ENCODE results near the gene TIMD4.
"Not testable (repeated sequence)": the region's sequence is repeated elsewhere in the genome, so short reads cannot be mapped to it uniquely, and the experiment has no call there.

The TIMD4 gene

GRCh38 chr5:156949424-156949823 is 13.6 kb downstream of the TIMD4 start:
- DNase-seq (ENCODE audit: low spot score): no peak

GRCh38 chr5:156947925-156948324 is 15.1 kb downstream of the TIMD4 start:
- in situ Hi-C loops (cut with MboI; ENCODE audit: low sequenced_read_pairs, unreplicated experiment): no loop called here
- TF ChIP-seq, protein P1, sequence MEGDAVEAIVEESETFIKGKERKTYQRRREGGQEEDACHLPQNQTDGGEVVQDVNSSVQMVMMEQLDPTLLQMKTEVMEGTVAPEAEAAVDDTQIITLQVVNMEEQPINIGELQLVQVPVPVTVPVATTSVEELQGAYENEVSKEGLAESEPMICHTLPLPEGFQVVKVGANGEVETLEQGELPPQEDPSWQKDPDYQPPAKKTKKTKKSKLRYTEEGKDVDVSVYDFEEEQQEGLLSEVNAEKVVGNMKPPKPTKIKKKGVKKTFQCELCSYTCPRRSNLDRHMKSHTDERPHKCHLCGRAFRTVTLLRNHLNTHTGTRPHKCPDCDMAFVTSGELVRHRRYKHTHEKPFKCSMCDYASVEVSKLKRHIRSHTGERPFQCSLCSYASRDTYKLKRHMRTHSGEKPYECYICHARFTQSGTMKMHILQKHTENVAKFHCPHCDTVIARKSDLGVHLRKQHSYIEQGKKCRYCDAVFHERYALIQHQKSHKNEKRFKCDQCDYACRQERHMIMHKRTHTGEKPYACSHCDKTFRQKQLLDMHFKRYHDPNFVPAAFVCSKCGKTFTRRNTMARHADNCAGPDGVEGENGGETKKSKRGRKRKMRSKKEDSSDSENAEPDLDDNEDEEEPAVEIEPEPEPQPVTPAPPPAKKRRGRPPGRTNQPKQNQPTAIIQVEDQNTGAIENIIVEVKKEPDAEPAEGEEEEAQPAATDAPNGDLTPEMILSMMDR (IDR thresholded peaks at IDR 0.05; ENCODE audit: borderline replicate concordance, control extremely low read depth, extremely low read depth, insufficient read depth, missing control alignments): no peak
- no peak for DNase-seq (ENCODE audit: low spot score)

More at GRCh38 chr5:156949424-156949823, 13.6 kb downstream of the TIMD4 start:
- in situ Hi-C loops (cut with MboI; ENCODE audit: low sequenced_read_pairs, unreplicated experiment): no loop called here
- TF ChIP-seq, protein P1 (IDR thresholded peaks at IDR 0.05; ENCODE audit: borderline replicate concordance, control extremely low read depth, extremely low read depth, insufficient read depth, missing control alignments): no peak

DNA sequence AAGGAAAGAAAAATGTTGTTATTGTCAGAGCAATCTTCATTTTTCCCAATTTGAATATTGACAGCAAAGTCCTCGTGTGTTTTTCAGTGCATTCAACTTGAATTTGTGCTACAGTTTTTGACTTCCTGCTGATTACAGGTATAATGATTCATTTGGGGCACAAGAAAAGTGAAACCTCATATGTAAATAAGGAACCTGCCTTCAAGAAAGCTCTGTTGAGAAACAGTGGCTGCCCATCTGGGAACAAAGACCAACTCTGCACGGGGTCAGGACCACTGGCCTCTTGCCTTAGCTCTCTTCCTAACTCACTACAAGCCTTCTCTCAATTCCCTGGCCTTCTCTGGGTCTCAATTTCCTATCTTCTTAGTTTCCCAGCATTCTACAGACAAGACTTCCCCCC is 21.0 kb downstream of the TIMD4 start:
- TF ChIP-seq, protein P1 (IDR thresholded peaks at IDR 0.05; ENCODE audit: borderline replicate concordance, control extremely low read depth, extremely low read depth, insufficient read depth, missing control alignments): no peak
- in situ Hi-C loops (cut with MboI; ENCODE audit: low sequenced_read_pairs, unreplicated experiment): no loop called here

DNA sequence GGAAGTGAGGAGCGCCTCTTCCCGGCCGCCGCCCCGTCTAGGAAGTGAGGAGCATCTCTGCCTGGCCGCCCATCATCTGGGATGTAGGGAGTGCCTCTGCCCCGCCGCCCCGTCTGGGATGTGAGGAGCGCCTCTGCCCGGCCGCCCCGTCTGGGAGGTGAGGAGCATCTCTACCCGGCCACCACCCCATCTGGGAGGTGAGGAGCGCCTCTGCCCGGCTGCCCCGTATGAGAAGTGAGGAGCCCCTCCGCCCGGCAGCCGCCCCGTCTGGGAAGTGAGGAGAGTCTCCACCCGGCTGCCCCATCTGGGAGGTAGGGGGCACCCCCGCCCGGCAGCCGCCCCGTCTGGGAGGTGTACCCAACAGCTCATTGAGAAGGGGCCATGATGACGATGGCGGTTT is 22.6 kb downstream of the TIMD4 start:
- in situ Hi-C loops (cut with MboI; ENCODE audit: low sequenced_read_pairs, unreplicated experiment); DNase-seq (ENCODE audit: low spot score): not testable (repeated sequence)

More for the DNA sequence above, 21.0 kb downstream of the TIMD4 start:
- DNase-seq (ENCODE audit: low spot score): peak; percentile 60

DNA sequence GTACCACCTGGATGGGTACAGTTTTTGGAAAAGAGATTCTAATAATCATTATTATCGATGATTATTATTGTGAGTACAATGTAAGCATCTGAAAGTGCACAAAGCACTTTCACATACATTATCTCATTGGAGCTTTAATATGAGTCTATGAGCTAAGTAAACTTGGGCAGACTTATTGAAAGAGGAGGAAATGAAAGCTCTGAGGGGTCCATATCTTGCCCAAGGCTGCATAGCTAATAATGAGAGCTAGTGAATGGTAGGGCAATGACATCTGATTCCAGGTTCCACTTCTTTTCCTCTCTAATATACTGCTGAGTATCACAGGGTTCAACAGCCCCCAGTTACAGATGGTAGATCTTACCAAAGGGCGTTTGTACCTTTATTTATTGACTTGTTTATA is 26.1 kb downstream of the TIMD4 start:
- in situ Hi-C loops (cut with MboI; ENCODE audit: low sequenced_read_pairs, unreplicated experiment): loop anchor here (10.0 kb wide), 1 partner anchor 102 kb away; no protein-coding TSS in a partner anchor
- TF ChIP-seq, protein P1 (IDR thresholded peaks at IDR 0.05; ENCODE audit: borderline replicate concordance, control extremely low read depth, extremely low read depth, insufficient read depth, missing control alignments): no peak
- DNase-seq (ENCODE audit: low spot score): no peak

DNA sequence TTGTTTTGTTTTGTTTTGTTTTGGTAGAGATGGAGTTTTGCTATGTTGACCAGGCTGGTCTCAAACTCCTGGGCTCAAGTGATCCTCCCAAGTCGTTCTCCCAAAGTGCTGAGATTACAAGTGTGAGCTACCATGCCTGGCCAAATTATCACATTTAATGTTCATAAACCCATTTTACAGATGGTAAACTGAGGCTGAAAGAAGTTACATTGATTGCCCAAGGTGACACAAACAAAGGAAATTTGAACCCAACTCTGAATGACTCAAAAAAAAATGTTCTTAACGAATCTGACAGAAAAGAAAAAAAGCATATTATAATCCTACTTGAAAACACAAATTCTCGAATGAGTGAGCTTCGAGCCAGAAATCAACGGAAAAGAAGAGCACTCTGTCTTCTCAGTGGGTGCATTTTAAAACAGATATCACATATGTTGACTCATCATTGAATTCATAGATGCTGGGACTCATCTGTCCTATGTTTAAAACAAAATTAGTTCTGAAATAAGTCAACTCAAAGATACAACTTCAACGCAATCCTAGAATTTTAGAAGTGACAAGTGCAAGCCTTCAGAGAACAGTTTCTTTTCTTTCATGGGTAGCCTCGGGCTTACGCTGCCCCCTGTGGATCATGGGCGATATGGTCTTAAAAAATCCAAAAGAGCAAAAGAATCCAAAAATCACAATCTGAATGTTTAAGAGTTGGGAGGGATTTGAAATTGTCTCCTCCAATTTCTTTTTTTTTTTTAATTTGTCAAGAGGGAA is 28.4 kb downstream of the TIMD4 start:
- DNase-seq (ENCODE audit: low spot score): no peak
- in situ Hi-C loops (cut with MboI; ENCODE audit: low sequenced_read_pairs, unreplicated experiment): loop anchor here (10.0 kb wide), 1 partner anchor 100 kb away; no protein-coding TSS in a partner anchor
- TF ChIP-seq, protein P1 (IDR thresholded peaks at IDR 0.05; ENCODE audit: borderline replicate concordance, control extremely low read depth, extremely low read depth, insufficient read depth, missing control alignments): peak; percentile 54

DNA sequence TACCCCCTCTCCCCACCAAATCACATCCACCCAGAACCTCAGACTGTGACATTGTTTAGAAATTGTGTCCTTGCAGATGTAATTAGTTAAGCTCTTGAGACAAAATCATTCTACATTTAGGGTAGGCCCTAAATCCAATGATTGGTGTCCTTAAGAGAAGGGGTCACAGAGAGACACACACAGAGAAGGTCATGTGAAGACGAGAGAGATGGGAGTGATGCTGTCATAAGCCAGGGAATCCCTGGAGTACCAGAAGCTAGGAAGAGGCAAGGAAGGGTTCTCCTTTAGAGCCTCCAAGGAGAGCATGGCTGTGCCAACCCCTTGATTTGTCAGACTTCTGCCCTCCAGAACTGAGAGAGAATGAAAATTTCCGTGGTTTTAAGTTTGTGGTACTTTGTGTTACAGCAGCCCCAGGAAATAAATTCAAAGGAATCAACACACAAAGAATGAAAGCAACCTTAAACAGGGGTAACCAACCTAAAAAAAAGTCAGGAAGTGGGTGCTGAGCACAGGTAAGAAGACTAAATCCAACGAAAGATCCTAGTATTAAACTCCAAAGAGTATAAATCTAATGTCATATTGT is 33.6 kb downstream of the TIMD4 start:
- TF ChIP-seq, protein P1 (IDR thresholded peaks at IDR 0.05; ENCODE audit: borderline replicate concordance, control extremely low read depth, extremely low read depth, insufficient read depth, missing control alignments): no peak
- no peak for DNase-seq (ENCODE audit: low spot score)
- in situ Hi-C loops (cut with MboI; ENCODE audit: low sequenced_read_pairs, unreplicated experiment): no loop called here
